GM21576 (cell line): ENCODE measurements around the gene MMP24.

Experiments
- ATAC-seq: cut with Tn5 transposase; IDR thresholded peaks from one replicate; pipeline ENCODE4 v1.9.1; 2021; ENCODE audit warnings: mild to moderate bottlenecking, moderate library complexity; ENCODE audit not compliant: unreplicated experiment

The MMP24 gene

GRCh38 chr20:35290887-35291417 lies 64.5 kb downstream of the MMP24 start:
- no peak for ATAC-seq

- ATAC-seq: no peak
Measured at GRCh38 chr20:35291654-35292503, 65.4 kb downstream of the MMP24 start, which contains the start of gene FAM83C. FAM83C (minus strand) TSS chr20:35292425; CDS start chr20:35292304, 121 bp downstream.

GRCh38 chr20:35292504-35293285 lies 66.2 kb downstream of the MMP24 start:
- ATAC-seq: no peak

GRCh38 chr20:35293303-35294292 lies 67.1 kb downstream of the MMP24 start:
- no peak for ATAC-seq

- ATAC-seq: no peak
Measured at GRCh38 chr20:35294293-35294685, 67.8 kb downstream of the MMP24 start.

GRCh38 chr20:35295058-35295457 lies 68.6 kb downstream of the MMP24 start:
- no peak for ATAC-seq

GRCh38 chr20:35295674-35296073 lies 69.2 kb downstream of the MMP24 start:
- ATAC-seq: no peak

- no peak for ATAC-seq
Measured at GRCh38 chr20:35296101-35296554, 69.6 kb downstream of the MMP24 start.

GRCh38 chr20:35297155-35297554 lies 70.7 kb downstream of the MMP24 start:
- ATAC-seq: no peak

GRCh38 chr20:35297740-35298139 lies 71.2 kb downstream of the MMP24 start:
- ATAC-seq: no peak

GRCh38 chr20:35298264-35298663 lies 71.8 kb downstream of the MMP24 start:
- no peak for ATAC-seq

- no peak for ATAC-seq
Measured at GRCh38 chr20:35299780-35300179, 73.3 kb downstream of the MMP24 start.

- ATAC-seq: no peak
Measured at GRCh38 chr20:35300469-35301262, 74.2 kb downstream of the MMP24 start.

GRCh38 chr20:35301426-35301825 lies 74.9 kb downstream of the MMP24 start:
- no peak for ATAC-seq

- no peak for ATAC-seq
Measured at GRCh38 chr20:35302421-35303335, 76.2 kb downstream of the MMP24 start.

- ATAC-seq: no peak
Measured at GRCh38 chr20:35303382-35303734, 76.9 kb downstream of the MMP24 start.

GRCh38 chr20:35303735-35304491 lies 77.4 kb downstream of the MMP24 start:
- ATAC-seq: no peak

GRCh38 chr20:35304956-35305355 lies 78.5 kb downstream of the MMP24 start:
- no peak for ATAC-seq
